IMR-90 (cell line): Measurements from ENCODE around the gene MATN3.

ENCODE experiments used
- CTCF ChIP-seq: conservative IDR thresholded peaks from 2 replicates; pipeline ENCODE4 v1.5.1; 2012; ENCODE audit warnings: mild to moderate bottlenecking, low read depth, low read length, improper control_type of control experiment
- MAFK ChIP-seq: IDR thresholded peaks from 2 replicates; pipeline ENCODE4 v1.6.1; 2012; ENCODE audit warnings: low read depth, low read length, improper control_type of control experiment
- RCOR1 ChIP-seq: IDR thresholded peaks from 2 replicates; pipeline ENCODE4 v1.6.1; 2012; ENCODE audit warnings: mild to moderate bottlenecking, low read length, improper control_type of control experiment; ENCODE audit not compliant: insufficient replicate concordance
- SMC3 ChIP-seq: fragments of 150-350 bp; IDR thresholded peaks from 2 replicates; pipeline ENCODE4 v1.6.1; 2016; ENCODE audit warnings: low read depth, mild to moderate bottlenecking, antibody characterized with exemption, low read length, moderate library complexity

GRCh38 chr2:19991895-19992294, 20.6 kb downstream of the MATN3 start:
- no peak for TF ChIP-seq CTCF
- TF ChIP-seq SMC3: no peak
- TF ChIP-seq RCOR1: no peak
- TF ChIP-seq MAFK: peak; percentile 100
